ENCODE results near the gene MMP25.

MMP25 gene

GRCh38 chr16:3026609-3027488, 19.5 kb upstream of the MMP25 start:
- DNase-seq (ENCODE audit: low read depth): no peak
- TF ChIP-seq CTCF (IDR thresholded peaks at IDR 0.05; ENCODE audit: control insufficient read depth, extremely low read depth, insufficient read depth): no peak
- no peak overlapping the region for H3K4me3 ChIP-seq (ENCODE audit: low read depth, low read length)

- DNase-seq (ENCODE audit: low read depth): no peak
- TF ChIP-seq CTCF (IDR thresholded peaks at IDR 0.05; ENCODE audit: control insufficient read depth, extremely low read depth, insufficient read depth): no peak
- H3K4me3 ChIP-seq (ENCODE audit: low read depth, low read length): no peak overlapping the region; the same call in 1 of the 2 replicates
These were observed 18.9 kb upstream of the MMP25 start for GRCh38 chr16:3027489-3027795.

GRCh38 chr16:3027983-3028715, 18.2 kb upstream of the MMP25 start:
- DNase-seq (ENCODE audit: low read depth): no peak
- peak; percentile 98 for TF ChIP-seq CTCF (IDR thresholded peaks at IDR 0.05; ENCODE audit: control insufficient read depth, extremely low read depth, insufficient read depth)
- peak overlapping the region; percentile 28; the same call in 1 of the 2 replicates for H3K4me3 ChIP-seq (ENCODE audit: low read depth, low read length)

- no peak for TF ChIP-seq CTCF (IDR thresholded peaks at IDR 0.05; ENCODE audit: control insufficient read depth, extremely low read depth, insufficient read depth)
- H3K4me3 ChIP-seq (ENCODE audit: low read depth, low read length): no peak overlapping the region
- DNase-seq (ENCODE audit: low read depth): no peak
These were observed 17.5 kb upstream of the MMP25 start for GRCh38 chr16:3028716-3029319.

- no peak overlapping the region for H3K4me3 ChIP-seq (ENCODE audit: low read depth, low read length)
- no peak for TF ChIP-seq CTCF (IDR thresholded peaks at IDR 0.05; ENCODE audit: control insufficient read depth, extremely low read depth, insufficient read depth)
- no peak for DNase-seq (ENCODE audit: low read depth)
These were observed 16.7 kb upstream of the MMP25 start for GRCh38 chr16:3029491-3030221.
